Coronary artery (tissue), 2 donors: ENCODE data around the gene GJB6.

Experiments used
- DNase-seq: peaks from one replicate; pipeline ENCODE4 v3.0.0-alpha.2; 2017; ENCODE audit warnings: low spot score
- H3K27ac ChIP-seq, 2 donors: fragments of 200-600 bp; sonication (generic); one replicate each; pipeline ENCODE4 v1.5.1; 2016 to 2019
- H3K4me3 ChIP-seq: fragments of 200-600 bp; sonication (generic); 2 replicates; pipeline ENCODE4 v1.5.1; 2016; ENCODE audit warnings: mild to moderate bottlenecking, moderate library complexity
- CTCF ChIP-seq: fragments of 200-600 bp; sonication (generic); IDR thresholded peaks from one replicate; pipeline ENCODE4 v1.5.1; 2019; ENCODE audit warnings: antibody characterized with exemption

The GJB6 gene

GRCh38 chr13:20264271-20265018, 32.3 kb upstream of the GJB6 start:
- TF ChIP-seq CTCF, result no peak

GRCh38 chr13:20263393-20264044, 31.4 kb upstream of the GJB6 start:
- no peak overlapping the region for H3K4me3 ChIP-seq
- no peak overlapping the region for H3K27ac ChIP-seq
- DNase-seq, result no peak
- TF ChIP-seq CTCF, result no peak

More at GRCh38 chr13:20264271-20265018, 32.3 kb upstream of the GJB6 start:
- H3K4me3 ChIP-seq, result no peak overlapping the region
- no peak for DNase-seq
- no peak overlapping the region for H3K27ac ChIP-seq

- DNase-seq, result no peak
- Histone ChIP-seq H3K27ac (no peak overlapping the region), H3K4me3 (no peak overlapping the region)
- TF ChIP-seq CTCF, result no peak
These were observed 26.8 kb upstream of the GJB6 start for GRCh38 chr13:20258963-20259288.

- no peak for DNase-seq
- Histone ChIP-seq H3K27ac (no peak overlapping the region), H3K4me3 (no peak overlapping the region)
- no peak for TF ChIP-seq CTCF
These were observed 26.3 kb upstream of the GJB6 start for GRCh38 chr13:20258208-20258962.

- DNase-seq, result no peak
- TF ChIP-seq CTCF, result no peak
- H3K4me3 ChIP-seq, result no peak overlapping the region
- H3K27ac ChIP-seq, result no peak overlapping the region
These were observed 22.0 kb upstream of the GJB6 start for GRCh38 chr13:20254076-20254475.

GRCh38 chr13:20249913-20250312, 17.8 kb upstream of the GJB6 start:
- no peak for DNase-seq
- Histone ChIP-seq H3K27ac (no peak overlapping the region), H3K4me3 (no peak overlapping the region)
- TF ChIP-seq CTCF, result no peak
